ENCODE measurements around the gene LIMD2. TPM values are rescaled to one million over a fixed set of nuclear protein-coding genes. Genes with fewer than 3 reads are reported as not detected.

The LIMD2 gene
- total RNA-seq (2012; rRNA removed) (4.5 and 4.7 TPM in 2 replicates), polyA plus RNA-seq (2012; rRNA removed) (21.7 and 32.3 TPM in 2 replicates), Bru-seq, nascent RNA (percentile 34 among the genes with signal in this experiment), BruChase-seq, experiment 1, labeled RNA remaining after a 6-hour chase (percentile 31 among the genes with signal in this experiment), BruChase-seq, experiment 2, labeled RNA remaining after a 2-hour chase (percentile 36 among the genes with signal in this experiment)
- 8.2 and 17.9 TPM in 2 replicates for polyA plus RNA-seq (2012; cell fraction: cytosol; rRNA removed)
- 66.0 and 140 TPM in 2 replicates for polyA plus RNA-seq (2012; cell fraction: nucleus; rRNA removed; ENCODE audit: low replicate concordance)
- long read RNA-seq, transcript LIMD2-201 (5 exons, 3,193 nt), result major isoform, 18 of 31 reads
- long read RNA-seq, partial matches to known transcripts, result 2 of 31 reads
- long read RNA-seq, other reads (novel, unspliced or antisense), result 8 of 31 reads

DNA sequence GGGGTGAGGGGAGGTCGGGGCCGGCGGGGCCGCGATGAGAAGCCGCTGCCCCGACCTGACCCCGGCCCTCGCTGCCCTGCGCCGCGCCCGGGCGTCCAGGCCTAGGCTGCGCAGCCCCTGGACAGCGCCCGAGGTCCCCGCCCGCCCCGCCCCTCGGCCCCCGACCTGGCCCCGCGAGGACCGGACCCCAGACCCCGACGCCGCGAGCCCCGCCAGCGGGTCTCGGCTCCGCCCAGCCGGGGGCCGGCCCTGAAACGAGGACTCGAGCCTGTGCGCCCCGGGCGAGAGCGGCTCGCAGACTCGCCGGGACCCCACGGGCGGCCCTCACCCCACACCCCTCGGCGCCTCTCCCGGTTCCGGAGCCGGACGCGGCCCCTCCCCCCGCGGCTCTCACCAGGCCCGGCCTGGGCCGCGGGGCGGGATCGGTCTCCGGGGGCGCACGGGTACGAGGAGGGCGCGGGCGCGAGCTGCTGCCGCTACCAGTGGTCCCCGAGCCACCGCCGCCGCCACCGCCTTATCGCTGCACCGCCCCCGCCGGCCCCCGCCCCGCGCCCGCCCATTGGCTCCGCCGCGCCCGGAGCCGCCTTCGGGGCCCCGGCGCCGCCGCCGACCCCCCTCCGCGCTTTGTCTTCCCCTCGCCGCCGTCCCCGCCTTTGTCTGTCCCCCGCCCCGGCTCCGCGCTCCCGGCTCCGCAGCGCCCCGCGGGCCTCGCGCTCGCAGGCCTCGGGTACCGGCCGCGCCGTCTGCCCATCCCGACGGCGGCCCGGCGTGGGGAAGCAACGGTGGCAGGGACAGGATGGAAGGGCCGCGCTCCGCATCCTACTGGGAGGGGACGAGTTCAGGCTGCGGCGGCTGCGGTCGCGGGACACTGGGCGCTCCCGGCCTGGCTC, at the start of gene LIMD2:
TSS of gene LIMD2 (minus strand) at position 488 of the 890 bp plus-strand sequence. CDS start 827 bp downstream, outside the sequence.
- Histone ChIP-seq H2BK120ac (ENCODE audit: low read depth, low read length) (no peak within 1 kb of the TSS), H3K4me3 (ENCODE audit: insufficient read depth, low read depth, low read length) (peak within 1 kb of the TSS; percentile 84), H4K5ac (ENCODE audit: low read depth, low read length) (peak within 1 kb of the TSS; percentile 88), H3K4ac (ENCODE audit: low read depth, low read length) (peak within 1 kb of the TSS; percentile 93), H2AK5ac (ENCODE audit: low read depth, low read length) (no peak within 1 kb of the TSS), H2BK20ac (ENCODE audit: low read depth, low read length) (no peak within 1 kb of the TSS), H2BK5ac (ENCODE audit: low read depth, low read length, poor library complexity, severe bottlenecking) (no peak within 1 kb of the TSS), H2AK9ac (replicated peaks; ENCODE audit: low read depth, low read length, poor library complexity) (peak within 1 kb of the TSS; percentile 97), H4K91ac (ENCODE audit: insufficient read depth, low read depth, low read length) (no peak within 1 kb of the TSS; the same call in 1 of the 2 replicates), H2AFZ (replicated peaks; ENCODE audit: low read length, poor library complexity) (peak within 1 kb of the TSS; percentile 94), H3K18ac (ENCODE audit: low read depth, low read length) (peak within 1 kb of the TSS; percentile 54; the same call in 1 of the 2 replicates), H3K9me3 (ENCODE audit: control insufficient read depth, insufficient read depth, low read length) (no peaks in the 10 kb centered on the region), H2BK15ac (ENCODE audit: low read depth, low read length) (no peak within 1 kb of the TSS), H3K27me3 (ENCODE audit: control insufficient read depth, insufficient read depth, low read length) (no peaks in the 10 kb centered on the region), H4K8ac (ENCODE audit: low read depth in 2 of 2, low read length in 2 of 2) (peak within 1 kb of the TSS in 1 of 2 experiments; percentile 89; a peak in 3 of 4 replicates), H3K36me3 (ENCODE audit: control insufficient read depth, insufficient read depth, low read length) (peaks cover 17% of the 10 kb centered on the region), H3K56ac (ENCODE audit: extremely low read depth, insufficient read depth, low read length) (no peak within 1 kb of the TSS), H3K4me1 (ENCODE audit: control insufficient read depth, insufficient read depth, low read length) (no peaks in the 10 kb centered on the region), H3K9me1 (ENCODE audit: insufficient read depth, low read length) (no peaks in the 10 kb centered on the region), H3K23ac (ENCODE audit: low read depth, low read length) (no peak within 1 kb of the TSS), H3K9ac (ENCODE audit: low read depth, low read length) (peak within 1 kb of the TSS; percentile 24), H3K27ac (ENCODE audit: insufficient read depth, low read length) (peak within 1 kb of the TSS; percentile 51; the same call in 1 of the 2 replicates), H3K14ac (replicated peaks; ENCODE audit: low read depth, low read length) (peak within 1 kb of the TSS; percentile 64; the same call in 1 of the 2 replicates), H3K4me2 (ENCODE audit: low read depth, low read length) (peak within 1 kb of the TSS; percentile 88), H3K79me1 (ENCODE audit: low read depth in 1 of 2, low read length in 2 of 2) (peaks cover 0 to 33% of the 10 kb centered on the region in 2 experiments; a peak in 2 of 4 replicates), H4K20me1 (ENCODE audit: insufficient read depth, low read length) (peaks cover 5% of the 10 kb centered on the region)
- intact Hi-C loops (cut with micrococcal nuclease) (loop anchor here (5.0 kb wide), 1 partner anchor 273 kb away; no protein-coding TSS in a partner anchor), in situ Hi-C loops (cut with MboI; ENCODE audit: low sequenced_read_pairs) (no loop called here), dilution Hi-C loops (cut with HindIII; ENCODE audit: low sequenced_read_pairs, unreplicated experiment) (no loop called here)
- TF ChIP-seq MAZ (IDR thresholded peaks at IDR 0.05; ENCODE audit: borderline replicate concordance, low read depth, low read length) (peak; percentile 11; the same call in 1 of the 2 replicates), MAFK (IDR thresholded peaks at IDR 0.05; ENCODE audit: low read depth, low read length) (no peak)
- peak; percentile 70 for ATAC-seq (ENCODE audit: low read depth)
- BruUV-seq (replicated peaks), result no TSS peak
- ChIA-PET CTCF (no interaction called here), POLR2A (ENCODE audit: unreplicated experiment) (no interaction called here)
- WGBS, 2 experiments (ENCODE audit: extremely low coverage in 2 of 2, insufficient read length in 1 of 2), result 1% methylated on average over 34 of the region's 133 CpGs; no CpG with 5 or more reads in 1 of the 2 experiments
- DNase-seq, result no peak
